RPMI8226 (cell line): Measurements from ENCODE around the gene DFFB.

Experiments
- DNase-seq: peaks from one replicate; pipeline ENCODE4 v3.0.0-alpha.2; 2015

The DFFB gene

DNA sequence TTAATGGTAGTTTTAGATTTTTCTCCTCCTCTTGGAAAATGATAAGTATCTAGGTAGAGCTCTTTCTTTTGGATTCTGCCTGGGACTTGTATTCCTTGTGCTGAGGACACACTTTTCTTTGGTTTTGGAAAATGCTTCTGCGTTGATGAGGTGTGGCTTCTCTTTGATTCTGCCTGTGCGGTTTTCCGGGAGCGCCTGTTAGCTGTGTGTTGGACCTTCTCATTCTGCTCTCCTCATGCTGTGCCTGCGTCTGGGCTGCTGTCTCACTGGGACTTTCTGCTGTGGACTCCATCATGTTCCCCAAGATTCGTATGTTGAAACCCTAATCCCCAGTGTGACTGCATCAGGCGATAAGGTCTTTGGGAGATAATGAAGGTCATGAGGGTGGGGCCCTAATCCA, 21.8 kb downstream of the DFFB start:
- no peak for DNase-seq

GRCh38 chr1:3879787-3880428, 22.6 kb downstream of the DFFB start:
- no peak for DNase-seq

GRCh38 chr1:3880429-3881192, 23.3 kb downstream of the DFFB start:
- no peak for DNase-seq

- no peak for DNase-seq
These were observed 23.9 kb downstream of the DFFB start for GRCh38 chr1:3881193-3881480.

DNA sequence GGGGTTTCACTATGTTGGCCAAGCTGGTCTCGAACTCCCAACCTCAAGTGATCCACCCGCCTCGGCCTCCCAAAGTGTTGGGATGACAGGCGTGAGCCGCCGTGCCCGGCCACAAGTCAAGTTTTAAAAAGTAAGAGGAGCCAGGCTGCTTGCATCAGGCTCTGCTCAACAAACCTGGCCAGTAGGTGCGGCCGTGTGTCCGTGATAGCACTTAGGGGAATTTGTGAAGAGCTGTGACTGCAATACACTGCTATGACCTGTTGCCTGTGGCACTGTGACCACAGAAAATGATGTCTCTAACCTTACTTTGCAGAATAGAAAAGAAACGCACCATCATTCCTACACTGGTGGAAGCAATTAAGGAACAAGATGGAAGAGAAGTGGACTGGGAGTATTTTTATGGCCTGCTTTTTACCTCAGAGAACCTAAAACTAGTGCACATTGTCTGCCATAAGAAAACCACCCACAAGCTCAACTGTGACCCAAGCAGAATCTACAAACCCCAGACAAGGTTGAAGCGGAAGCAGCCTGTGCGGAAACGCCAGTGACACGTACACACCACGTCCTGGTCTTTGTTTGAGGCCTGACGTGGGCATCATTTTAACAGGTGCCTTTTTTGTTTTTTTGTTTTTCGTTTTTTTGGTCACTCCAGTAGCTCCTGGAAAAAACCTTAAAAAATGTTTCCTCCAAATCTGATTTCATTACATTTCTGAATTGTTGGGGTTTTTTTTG, 26.1 kb downstream of the DFFB start:
- no peak for DNase-seq

DNA sequence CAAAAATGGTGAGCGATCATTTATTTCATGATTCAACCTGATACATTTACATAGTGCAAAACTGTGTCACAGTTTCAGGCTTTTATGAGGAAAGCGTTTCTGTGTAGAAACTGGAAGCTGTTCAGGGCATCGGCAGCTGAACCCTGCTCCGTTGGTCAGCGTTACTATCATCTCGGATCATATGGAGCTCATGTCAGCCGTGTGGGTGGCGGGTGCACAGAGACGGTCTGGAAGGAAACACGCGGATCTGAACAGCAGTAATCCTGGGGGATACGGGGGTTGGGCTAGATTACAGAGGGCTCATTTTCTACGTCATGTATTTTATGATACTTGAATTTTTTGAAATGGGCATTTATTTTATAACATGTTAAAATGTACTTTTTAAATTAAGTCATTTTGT, 27.7 kb downstream of the DFFB start:
- no peak for DNase-seq

DNA sequence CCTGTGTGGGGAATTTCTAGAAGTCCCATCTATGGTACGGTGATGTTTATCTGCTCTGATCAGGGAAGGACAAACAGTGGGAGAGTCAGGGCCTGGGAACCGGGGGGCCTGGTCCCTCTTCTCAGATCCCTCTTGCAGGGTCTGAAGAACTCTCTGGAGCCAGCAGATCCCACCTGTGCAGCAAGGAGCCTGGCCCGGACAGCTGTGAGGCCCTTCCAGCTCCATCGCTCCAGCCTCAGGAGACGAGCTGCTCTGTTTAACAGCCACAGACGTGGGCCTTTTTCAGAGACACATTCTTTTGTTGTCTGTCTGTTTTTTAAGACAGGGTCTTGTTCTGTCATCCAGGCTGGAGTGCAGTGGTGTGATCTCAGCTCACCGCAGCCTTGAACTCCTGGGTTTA, 28.3 kb downstream of the DFFB start:
- no peak for DNase-seq

GRCh38 chr1:3886106-3886670, 28.9 kb downstream of the DFFB start:
- no peak for DNase-seq

- no peak for DNase-seq
These were observed 29.4 kb downstream of the DFFB start for GRCh38 chr1:3886691-3887090.

- no peak for DNase-seq
These were observed 31.0 kb downstream of the DFFB start for GRCh38 chr1:3888301-3888700.

DNA sequence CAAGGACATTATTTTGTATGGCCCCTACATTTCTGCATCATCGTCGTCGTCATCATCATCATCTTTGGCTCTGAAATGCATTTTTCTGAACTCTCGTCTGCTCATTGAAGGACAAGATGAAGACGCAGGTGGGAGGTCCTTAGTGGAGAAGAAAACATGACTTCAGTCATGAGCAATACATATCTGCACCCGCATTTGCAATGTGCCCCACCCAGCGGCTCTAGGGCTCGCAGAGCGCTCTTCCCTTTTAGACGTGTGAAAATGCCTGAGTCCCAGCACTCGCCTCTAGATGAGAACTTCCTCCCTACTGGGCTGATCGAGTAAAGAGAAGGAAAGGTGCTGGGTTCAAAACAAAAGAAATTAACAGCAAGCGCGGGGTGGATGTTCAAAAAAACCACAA, 32.7 kb downstream of the DFFB start:
- no peak for DNase-seq

- DNase-seq = no peak
These were observed 33.4 kb downstream of the DFFB start for GRCh38 chr1:3890389-3891328.

DNA sequence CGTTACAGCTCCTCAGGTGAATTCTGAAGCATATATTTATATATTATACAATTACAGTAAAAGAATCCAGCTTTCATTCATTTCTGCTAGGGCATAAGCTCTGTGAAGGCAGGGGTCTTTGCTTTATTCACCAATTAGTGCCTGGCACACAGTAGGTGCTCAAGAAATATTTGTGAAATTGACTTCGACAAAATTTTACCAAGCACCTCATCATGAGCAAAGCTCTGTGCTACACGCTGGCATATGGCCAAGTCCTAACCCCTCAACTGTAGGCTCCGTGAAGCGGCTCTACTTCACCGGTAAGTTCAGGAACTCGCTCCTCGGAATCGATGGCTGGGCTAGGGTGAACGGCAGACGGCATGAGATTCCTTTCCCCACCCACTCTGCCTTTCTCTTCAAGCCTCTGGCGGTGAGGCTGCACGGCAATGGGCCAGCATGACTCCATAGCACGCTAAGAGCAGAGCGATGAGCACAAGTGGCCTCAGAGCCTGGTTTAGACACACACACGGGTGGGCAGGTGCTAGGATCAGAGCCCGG, 34.1 kb downstream of the DFFB start:
- DNase-seq = no peak

DNA sequence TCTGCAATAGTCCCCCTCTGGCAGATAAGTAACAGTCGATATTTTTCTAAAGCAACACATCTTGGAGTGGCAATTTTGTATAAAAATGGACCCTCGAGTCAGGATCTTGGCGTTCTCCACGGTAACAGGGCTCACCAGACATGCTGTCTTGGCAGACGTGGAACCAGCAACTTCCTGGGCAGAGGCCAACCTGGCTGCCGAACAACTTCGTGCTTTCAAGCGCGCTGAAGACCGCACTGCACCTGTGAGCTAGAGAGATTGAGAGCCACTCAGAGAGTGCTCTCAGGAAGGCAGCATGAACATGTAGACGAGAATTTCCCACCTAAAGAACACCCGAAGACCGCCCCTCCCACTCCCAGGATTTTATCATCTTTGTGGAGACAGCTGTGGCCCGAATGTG, 35.5 kb downstream of the DFFB start:
- no peak for DNase-seq

GRCh38 chr1:3893190-3893589, 35.9 kb downstream of the DFFB start:
- DNase-seq = no peak

GRCh38 chr1:3894626-3895278, 37.5 kb downstream of the DFFB start:
- no peak for DNase-seq

DNA sequence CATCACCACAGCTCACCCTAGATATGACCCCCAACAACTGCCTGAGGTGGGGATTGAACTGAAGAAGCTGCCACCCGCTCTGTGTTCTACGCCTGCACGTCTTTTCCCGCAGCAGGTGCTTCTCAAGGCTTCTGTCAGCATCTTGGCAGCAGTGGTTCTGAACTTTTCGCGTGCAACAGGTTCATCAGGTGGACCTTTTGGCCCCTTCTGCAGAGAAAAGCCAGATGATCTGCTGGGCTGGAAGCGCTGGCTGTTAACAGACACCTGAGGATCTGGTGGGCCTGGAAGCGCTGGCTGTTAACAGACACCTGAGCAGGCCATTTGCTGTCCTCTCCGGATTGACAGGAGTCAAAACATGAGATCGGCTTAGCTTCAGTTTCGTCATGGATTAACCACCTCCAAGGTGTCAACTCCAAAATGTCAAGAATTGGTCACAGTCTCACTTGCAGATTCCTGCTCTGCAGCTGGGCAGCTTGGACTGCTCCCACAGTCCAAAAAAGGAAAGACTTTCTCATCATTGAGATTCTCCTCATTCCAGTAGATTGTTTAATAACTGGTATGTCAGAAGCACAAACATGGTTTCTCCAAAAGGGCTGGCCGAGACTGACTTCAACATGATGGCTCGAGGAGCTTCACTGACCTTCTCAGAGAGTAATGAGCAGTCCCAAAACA, 38.1 kb downstream of the DFFB start:
- DNase-seq = no peak

DNA sequence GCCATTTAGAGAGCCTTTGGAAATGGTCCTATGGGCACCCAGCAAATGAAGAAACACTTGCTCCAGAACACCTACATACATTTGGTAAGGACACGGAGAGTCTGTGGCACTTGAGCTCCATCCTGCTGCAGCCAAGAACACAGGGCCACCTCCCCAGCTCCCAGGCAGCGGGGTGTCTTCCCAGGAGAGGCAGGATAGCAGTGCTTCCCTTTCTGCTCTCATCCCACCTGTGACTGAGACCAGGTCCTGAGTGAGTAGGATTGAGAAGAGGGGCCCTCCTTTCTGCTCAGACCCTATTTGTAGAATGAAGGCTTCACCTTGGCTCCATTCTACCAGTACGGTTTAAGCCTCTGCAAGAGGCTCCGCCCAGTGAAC, 38.7 kb downstream of the DFFB start:
- DNase-seq = no peak

DNA sequence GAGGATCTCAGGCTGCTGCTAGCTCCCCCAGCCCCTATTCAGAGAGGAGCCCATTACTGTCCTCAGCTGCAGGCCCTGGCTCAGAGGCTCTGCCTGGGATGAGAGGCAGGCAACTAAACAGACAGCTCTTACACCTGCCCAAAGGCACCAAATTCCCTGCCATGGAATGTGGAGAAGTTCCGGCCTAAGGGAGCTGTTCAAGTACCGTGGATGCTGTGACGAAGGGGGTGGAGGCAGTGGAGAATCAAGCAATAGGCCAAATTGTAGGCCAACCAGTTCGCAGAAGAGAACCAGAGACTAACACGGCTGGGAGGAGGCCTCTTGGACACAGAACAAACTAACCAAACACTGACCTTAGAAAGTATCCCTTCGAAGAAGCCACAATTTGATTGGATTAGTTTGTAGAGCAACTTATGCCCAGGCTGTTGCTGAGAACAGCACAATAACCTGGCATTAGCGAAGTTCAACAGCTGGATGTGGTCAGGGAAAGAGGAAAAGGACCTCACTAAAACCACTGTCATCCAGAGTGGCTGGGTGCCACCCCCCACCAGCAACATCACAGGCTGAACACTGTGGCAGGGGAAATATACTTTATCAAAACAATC, 39.2 kb downstream of the DFFB start:
- no peak for DNase-seq

DNA sequence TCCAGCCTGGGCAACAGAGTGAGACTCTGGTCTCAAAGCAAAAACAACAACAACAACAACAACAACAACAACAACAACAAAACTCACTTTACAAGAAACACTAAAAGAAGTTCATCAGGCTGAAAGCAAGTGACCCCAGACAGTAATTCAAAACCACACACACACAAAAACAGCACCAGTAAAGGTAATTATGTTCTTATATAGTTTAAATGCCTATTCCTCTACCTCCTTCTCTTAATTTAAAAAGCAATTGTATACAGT, 41.1 kb downstream of the DFFB start:
- DNase-seq = no peak

- peak; percentile 60 for DNase-seq
These were observed 41.9 kb downstream of the DFFB start for GRCh38 chr1:3898994-3899753.
